ENCODE measurements around the gene NHEJ1.

Gene NHEJ1

GRCh38 chr2:219159771-219160185, 837 bp downstream of the NHEJ1 start:
- TF ChIP-seq POLR2AphosphoS5 (IDR thresholded peaks at IDR 0.05; ENCODE audit: low read depth, low read length) (no peak; the same call in 1 of the 2 replicates), FOXP2 (optimal IDR thresholded peaks at IDR 0.05; ENCODE audit: borderline replicate concordance, extremely low read depth, extremely low read length, insufficient read depth) (no peak), TAF1 (IDR thresholded peaks at IDR 0.05; ENCODE audit: borderline replicate concordance, insufficient read depth, low read length) (no peak), SIN3A (IDR thresholded peaks at IDR 0.05; ENCODE audit: borderline replicate concordance, insufficient read depth, low read length) (no peak), REST (IDR thresholded peaks at IDR 0.05; ENCODE audit: insufficient read depth in 1 of 2, low read depth in 2 of 2, low read length in 2 of 2) (no peak)

GRCh38 chr2:219158586-219158985, 2.0 kb downstream of the NHEJ1 start:
- TF ChIP-seq FOXP2 (optimal IDR thresholded peaks at IDR 0.05; ENCODE audit: borderline replicate concordance, extremely low read depth, extremely low read length, insufficient read depth) (no peak), POLR2AphosphoS5 (IDR thresholded peaks at IDR 0.05; ENCODE audit: low read depth, low read length) (no peak), TAF1 (IDR thresholded peaks at IDR 0.05; ENCODE audit: borderline replicate concordance, insufficient read depth, low read length) (no peak), REST (IDR thresholded peaks at IDR 0.05; ENCODE audit: insufficient read depth in 1 of 2, low read depth in 2 of 2, low read length in 2 of 2) (no peak), SIN3A (IDR thresholded peaks at IDR 0.05; ENCODE audit: borderline replicate concordance, insufficient read depth, low read length) (no peak)

- TF ChIP-seq FOXP2 (optimal IDR thresholded peaks at IDR 0.05; ENCODE audit: borderline replicate concordance, extremely low read depth, extremely low read length, insufficient read depth) = no peak
- no peak for TF ChIP-seq TAF1 (IDR thresholded peaks at IDR 0.05; ENCODE audit: borderline replicate concordance, insufficient read depth, low read length)
- TF ChIP-seq SIN3A (IDR thresholded peaks at IDR 0.05; ENCODE audit: borderline replicate concordance, insufficient read depth, low read length) = no peak
- no peak for TF ChIP-seq REST (IDR thresholded peaks at IDR 0.05; ENCODE audit: insufficient read depth in 1 of 2, low read depth in 2 of 2, low read length in 2 of 2)
- TF ChIP-seq POLR2AphosphoS5 (IDR thresholded peaks at IDR 0.05; ENCODE audit: low read depth, low read length) = no peak
Observed at GRCh38 chr2:219158025-219158424, 2.6 kb downstream of the NHEJ1 start.

GRCh38 chr2:219157396-219157795, 3.2 kb downstream of the NHEJ1 start:
- TF ChIP-seq FOXP2 (optimal IDR thresholded peaks at IDR 0.05; ENCODE audit: borderline replicate concordance, extremely low read depth, extremely low read length, insufficient read depth) (no peak), REST (IDR thresholded peaks at IDR 0.05; ENCODE audit: insufficient read depth in 1 of 2, low read depth in 2 of 2, low read length in 2 of 2) (no peak), POLR2AphosphoS5 (IDR thresholded peaks at IDR 0.05; ENCODE audit: low read depth, low read length) (no peak), SIN3A (IDR thresholded peaks at IDR 0.05; ENCODE audit: borderline replicate concordance, insufficient read depth, low read length) (no peak), TAF1 (IDR thresholded peaks at IDR 0.05; ENCODE audit: borderline replicate concordance, insufficient read depth, low read length) (no peak)
